Hematopoietic multipotent progenitor cell treated with erythropoietin and hydrocortisone succinate and interleukin-3 and kit ligand, for 15 days (in vitro differentiated cells): ENCODE data around the gene CCDC12.

ENCODE experiments used
- DNase-seq: peaks from one replicate; pipeline ENCODE4 v3.0.0-alpha.2; 2015; ENCODE audit warnings: low spot score

The CCDC12 gene

DNA sequence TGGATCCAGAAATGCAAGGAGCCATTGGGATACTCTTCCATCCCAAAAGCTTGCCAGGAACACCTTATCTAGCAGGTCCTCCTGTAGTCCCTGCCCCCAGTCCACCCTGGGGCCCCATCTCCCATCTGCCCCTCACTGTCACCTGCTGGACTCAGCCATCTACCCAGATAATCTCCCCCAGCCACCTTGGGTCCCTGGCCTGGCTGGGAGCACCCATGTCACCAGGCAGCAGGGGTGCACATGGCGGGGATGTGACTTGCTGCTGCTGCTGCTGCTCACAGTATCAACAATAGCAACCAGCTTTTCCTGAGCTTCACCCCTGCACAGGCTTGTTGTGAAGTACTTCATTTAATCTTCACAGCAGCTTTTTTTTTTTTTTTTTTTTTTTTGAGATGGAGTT is 86.4 kb downstream of the CCDC12 start:
- no peak for DNase-seq

DNA sequence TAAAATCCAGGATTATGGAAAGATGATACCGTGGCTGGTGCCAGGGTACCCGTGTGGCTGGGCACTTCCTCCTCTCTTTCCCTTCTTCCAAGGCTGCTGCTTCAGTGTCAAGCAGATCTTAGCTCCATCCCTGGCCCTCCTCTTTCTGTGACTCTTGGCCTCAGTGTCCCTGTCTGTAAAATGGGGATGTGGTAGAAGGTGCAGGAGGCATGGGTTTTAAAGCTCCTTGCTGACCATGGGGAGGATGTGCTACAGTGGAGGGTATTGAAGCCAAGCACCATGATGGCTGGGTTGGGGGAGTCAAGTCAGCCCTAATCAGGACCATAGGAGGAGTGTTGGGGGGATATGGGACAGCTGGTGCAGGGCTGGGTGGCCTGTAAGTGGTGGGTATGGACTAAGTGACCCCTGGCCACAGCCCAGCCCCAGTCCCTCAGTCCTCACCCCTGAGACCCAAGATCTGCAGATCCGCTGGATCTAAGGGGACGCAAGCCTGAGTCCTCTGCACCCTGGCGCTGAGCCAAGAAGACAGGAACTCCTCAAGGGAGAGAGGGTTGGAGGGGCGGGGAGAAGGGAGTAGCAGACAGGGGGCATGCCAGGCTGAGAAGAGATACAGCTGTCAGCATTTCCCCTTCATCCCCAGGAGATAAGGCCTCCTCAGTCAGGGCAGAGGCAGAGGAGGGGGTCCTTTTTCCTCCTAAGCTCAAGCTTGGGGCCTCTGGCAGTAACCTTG is 87.0 kb downstream of the CCDC12 start:
- DNase-seq, result peak; percentile 12

DNA sequence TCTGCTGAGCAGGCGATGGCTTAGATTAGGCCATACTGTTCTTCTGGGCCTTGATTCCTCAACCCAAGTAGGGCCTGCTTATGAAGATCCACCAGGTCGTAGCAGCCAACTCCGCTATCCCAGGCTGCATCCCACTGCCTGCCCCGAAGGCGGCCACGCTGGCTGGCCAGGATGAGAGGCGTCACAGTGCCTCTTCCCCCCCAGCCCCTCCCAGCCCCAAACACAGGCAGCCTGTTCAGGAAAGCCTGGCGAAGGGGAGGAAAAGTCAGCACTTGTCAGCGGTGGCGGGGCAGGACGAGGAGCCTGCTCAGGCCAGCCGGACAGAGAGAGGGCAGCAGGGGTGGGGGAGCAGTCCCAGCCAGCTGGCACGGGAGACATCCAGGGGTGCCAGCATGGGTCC is 87.8 kb downstream of the CCDC12 start:
- DNase-seq, result no peak

DNA sequence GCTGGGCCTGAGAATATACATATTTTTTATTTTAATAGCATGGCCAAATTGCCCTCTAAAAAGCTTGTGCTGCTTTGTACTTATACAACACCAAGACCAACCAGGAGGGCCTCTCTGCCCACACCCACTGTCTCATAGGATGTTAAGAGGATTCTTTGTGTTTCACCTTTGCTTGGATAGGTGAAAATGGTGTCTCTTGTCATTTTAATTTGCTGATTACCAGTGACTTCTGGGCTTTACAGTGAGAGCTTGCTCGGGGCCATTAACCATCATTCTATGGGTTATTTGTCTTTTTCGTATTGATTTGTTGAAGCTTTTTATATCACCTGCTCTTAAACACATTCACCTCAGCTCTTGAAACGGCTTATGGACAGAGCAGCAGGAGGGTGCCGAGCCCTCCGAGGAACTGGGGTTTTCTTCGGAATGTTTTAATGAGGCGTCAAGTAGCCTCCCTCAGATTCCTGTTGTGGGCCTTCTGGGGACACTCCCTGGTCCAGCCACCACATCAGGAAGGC is 88.5 kb downstream of the CCDC12 start:
- DNase-seq, result no peak

DNA sequence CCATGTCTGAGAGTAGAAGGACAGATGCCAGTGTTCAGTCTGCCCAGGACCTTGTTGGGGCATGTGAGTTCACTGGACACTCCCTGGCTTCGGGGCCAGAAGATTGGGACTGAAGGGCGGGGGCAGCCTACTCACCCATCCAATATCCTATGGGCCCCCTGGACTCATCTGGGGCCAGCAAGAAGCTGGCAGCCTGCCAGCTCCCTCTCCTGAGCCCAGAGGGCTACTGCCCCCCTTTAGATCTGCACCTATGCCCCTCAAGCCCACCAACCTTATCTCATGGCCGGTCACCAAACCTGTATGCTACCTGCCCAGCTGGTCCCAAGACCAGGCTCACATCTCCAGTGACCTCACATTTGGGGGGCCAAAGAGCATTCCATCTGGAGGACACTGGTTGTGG is 90.9 kb downstream of the CCDC12 start:
- no peak for DNase-seq

DNA sequence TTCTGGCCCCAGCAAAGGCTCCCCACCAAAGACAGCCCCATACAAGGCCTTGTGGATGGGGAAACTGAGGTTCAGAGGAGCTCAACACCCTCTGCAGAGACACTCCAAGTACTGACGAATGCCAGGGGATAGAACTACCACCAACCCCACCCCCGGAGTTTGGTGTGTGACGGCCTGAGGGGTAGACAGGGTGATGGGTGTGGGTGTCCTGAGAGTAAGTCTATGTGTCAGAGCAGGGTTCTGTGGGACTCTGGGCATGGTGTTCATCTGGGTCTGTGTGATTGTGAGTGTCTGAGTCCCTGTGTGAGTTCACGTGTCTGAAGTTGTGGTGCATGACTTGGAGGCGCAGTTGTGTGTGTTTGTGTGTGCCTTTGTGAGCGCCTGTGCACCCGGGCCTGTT is 91.6 kb downstream of the CCDC12 start:
- DNase-seq, result no peak

DNA sequence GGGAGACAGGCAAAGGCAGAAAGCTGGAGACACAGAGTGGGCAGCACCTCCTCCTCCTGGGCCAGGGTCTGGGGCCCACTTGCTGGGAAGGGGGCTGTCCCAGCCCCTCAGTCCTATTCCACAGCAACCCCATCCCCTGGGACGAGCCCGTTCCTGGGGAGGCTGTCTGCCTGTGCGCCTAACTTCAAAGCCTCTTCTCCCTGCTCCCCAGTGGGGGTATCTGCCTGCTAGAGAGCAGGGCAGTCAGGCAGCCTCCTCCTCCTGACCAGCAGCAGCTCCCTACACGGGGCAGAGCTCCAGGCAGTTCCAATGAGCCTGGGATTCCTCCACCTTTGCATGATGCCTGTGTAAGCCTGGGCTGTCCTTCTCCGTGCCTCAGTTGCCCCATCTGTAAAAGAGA is 92.1 kb downstream of the CCDC12 start:
- no peak for DNase-seq

DNA sequence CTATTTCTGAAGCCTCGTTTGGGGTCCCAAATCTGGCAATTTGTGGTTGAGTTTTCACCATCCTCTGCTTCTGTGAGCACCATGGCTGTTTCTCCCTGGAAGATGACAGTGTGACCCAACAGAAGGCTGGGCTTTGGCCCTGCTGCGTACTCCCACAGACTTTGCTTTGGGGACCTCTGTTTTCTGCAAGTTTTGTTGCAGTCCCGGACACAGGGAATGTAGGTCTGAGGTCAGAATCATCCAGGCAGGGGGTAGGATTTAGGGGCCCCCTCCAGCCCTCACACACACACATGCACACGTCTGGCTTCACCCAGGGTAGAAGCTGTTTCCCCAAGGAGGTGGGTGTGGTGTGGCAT is 92.7 kb downstream of the CCDC12 start:
- no peak for DNase-seq

DNA sequence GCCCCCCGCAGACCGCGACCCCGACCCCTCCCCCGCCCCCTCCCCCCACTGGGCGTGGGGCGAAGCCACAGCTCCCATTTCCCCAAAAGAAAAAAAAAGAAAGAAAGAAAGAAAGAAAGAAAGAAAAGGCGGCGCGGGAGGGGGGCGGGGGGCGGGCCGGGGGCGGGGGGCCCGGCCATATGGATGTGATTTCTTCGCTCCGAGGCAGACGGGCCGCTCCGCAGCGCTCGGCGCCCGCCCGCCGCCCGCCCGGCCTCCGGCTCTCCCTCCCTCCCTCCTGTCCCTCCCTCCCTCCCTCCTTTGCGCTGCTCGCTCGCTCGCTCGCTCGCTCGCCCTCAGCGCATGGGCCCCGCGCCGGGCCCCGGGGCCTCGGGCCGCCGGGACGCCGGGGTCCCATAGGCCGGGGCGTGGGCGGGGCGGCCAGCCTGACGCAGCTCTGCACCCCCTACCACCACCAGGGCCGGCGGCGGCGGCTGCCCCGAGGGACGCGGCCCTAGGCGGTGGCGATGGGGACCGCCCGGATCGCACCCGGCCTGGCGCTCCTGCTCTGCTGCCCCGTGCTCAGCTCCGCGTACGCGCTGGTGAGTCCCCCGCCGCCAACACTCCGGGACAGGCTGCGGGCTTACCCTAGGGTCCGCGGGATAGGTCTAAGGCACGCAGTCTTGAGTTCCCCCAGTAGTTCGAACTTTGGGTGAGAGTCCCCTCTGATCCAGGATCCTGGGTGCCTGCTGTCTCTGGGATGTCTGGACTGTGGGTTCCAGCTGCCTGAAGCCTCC is 93.3 kb downstream of the CCDC12 start:
- no peak for DNase-seq

DNA sequence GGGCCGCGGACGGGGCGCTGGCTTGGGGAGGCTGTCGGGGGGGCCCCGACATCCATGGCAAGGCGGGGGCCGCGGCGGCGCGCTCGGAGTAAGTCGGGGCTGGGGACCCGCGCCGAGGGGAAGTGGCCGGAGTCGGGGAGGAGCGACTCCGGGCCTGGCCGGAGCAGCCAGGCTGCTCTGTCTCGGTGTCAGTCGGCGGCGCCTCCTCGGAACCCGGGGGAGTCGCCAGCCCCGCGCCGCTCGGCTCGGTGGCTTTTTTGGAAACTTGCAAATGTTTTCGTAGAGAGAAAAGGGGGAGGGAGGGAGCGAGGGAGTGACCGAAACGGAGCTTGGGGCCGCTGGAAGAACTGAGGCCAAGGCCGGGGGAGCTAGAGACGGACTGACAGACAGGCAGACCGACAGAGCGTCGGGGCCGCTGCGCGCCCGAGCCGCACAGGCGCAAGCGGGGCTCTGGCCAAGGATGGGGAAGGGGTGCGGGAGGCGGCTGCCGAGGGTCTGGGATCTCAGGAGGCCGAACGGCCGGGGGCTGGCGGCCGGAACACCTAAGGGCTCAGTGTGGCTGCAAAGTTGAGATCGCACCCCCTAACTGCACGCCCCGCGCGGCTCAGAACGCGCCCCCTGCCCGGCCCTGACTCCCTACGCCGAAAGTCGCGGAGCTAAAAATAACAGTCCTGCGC is 94.0 kb downstream of the CCDC12 start:
- no peak for DNase-seq

DNA sequence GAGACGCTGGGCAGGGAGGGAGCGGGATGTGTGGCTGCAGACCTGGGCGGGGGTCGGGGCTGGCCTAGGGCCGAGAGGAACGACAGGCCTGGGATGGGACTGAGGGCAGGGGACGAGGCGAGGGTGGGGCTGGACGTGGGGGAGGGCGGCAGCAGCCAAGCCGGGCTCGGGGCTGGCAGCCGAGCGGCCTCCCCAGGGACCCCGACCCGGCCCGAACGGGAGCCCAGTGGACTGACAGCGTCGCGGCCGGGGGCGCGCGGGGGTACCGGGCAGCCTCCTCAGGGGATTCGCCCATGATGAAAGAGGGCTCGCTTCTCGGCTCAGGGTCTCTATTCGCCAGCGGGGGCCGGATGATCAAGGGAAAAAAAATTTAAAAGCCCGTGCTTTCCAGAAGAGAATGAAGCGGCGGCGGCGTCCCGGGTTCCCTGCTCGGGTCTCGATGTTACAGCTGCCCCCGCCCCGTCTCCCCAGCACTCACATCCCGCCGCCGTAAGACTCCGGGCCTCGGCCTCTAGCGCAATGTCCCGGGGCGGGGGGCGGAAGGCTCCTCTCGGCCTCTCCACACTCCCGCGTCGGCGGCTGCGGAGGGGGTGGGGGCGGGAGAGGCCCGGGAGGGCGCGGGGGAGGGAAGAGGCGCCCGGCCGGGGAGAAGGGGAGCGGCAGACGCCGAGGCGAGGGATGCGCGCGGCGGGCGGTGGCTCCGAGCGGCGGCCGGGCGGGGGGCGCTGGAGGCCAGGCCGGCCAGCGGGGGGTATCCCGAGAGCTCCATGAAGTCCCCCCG is 94.8 kb downstream of the CCDC12 start:
- no peak for DNase-seq

DNA sequence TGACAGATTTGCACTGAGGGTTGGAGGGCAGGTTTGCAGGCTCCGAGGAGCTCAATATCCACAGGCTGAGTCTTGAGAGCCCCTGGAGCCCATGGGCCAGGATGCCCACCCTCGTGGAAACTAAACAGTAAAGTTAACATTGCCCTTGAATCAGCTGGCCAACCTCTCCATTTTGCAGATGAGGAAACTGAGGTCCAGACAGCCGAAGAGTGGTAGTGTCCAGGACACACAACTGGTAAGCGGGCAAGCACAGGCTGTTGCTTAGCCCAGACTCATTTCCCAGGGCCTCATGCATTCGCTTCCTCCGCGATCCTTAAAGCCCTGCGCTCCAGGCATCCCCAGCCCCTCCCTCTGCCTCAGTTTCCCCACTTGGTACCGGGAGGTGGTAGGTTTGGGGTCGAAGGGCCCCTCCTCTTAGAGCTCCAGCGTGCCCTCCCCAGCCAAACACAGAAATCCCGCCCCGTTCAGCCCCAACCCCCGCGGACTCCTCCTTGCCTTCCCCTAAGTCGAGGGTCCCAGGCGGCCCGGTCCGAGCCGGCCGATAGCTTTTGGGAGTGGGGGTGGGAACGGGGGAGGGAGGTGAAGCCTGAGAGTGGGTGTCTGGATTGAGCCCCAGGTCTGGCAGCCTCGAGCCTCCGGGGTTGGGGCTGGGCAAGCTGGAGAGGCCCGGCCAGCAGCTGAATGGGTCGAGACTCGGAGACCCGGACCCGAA is 95.5 kb downstream of the CCDC12 start:
- DNase-seq, result no peak

DNA sequence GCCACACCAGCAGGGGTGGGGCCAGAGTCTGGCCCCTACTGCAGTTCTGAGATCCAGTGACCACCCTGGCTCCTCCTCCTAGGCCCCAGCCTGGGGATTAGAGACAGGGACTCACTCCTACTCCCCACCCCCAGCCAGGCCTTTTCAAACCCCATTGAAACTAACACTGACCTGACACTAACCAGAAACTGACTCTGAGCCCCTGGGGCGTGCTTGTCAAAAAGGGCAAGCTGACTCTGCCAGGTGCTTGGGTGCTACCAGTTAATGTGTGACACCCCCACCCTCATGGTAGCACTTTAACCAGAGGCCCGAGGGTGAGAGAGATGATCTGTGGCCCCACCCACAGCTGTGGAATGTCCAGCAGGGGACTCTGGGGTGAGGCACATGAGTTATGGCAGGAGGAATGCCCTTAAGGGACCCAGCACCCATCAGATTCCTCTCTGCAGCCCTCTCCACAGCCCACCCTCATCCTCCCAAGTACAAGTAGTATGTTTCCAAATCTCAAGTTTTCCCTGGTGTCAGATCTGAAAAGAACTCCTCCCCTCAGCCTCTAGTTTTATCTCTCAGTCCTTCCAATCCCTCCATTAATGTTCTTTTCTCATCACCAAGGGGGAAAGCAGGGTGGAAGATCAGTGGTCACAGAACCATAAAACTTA is 97.6 kb downstream of the CCDC12 start:
- no peak for DNase-seq

DNA sequence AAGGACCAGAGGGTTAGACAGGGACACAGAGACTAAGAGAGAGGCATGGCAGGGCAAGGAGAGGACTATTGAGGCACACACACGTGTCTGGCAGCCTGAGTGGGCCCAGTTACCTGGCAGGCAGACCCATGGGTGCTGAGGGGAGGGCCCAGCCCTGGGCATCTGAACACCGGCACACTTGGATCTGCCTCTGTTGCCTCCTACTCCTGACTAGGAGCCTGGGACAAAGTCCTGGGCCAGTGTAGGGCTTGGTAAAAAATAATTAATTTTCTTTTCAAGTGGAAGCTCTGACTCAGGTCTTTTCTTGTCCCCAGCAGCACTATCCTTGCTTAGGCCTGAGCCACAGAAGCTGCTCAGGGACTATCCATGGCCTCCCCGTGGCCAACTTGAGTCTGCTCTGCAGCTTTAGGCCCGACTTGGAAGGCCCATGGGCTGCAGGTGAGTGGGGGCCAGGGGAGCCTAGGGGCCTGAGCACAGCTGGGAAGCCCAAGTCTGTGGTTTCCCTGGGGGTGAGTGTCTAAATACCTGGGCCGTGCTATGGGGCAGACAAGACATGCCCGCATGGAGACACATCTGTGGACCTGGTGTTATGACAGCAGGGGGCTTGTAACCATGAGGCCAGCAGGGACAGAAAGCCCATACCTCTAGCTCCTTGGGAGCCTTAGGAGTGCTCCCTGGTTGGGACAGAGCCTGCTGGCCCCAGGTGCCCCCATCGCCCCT is 99.0 kb downstream of the CCDC12 start, which contains the start of gene PTH1R:
PTH1R (plus strand) TSS at position 316 of the 720 bp plus-strand sequence. CDS start 5,839 bp downstream, outside the sequence.
- DNase-seq, result no peak

DNA sequence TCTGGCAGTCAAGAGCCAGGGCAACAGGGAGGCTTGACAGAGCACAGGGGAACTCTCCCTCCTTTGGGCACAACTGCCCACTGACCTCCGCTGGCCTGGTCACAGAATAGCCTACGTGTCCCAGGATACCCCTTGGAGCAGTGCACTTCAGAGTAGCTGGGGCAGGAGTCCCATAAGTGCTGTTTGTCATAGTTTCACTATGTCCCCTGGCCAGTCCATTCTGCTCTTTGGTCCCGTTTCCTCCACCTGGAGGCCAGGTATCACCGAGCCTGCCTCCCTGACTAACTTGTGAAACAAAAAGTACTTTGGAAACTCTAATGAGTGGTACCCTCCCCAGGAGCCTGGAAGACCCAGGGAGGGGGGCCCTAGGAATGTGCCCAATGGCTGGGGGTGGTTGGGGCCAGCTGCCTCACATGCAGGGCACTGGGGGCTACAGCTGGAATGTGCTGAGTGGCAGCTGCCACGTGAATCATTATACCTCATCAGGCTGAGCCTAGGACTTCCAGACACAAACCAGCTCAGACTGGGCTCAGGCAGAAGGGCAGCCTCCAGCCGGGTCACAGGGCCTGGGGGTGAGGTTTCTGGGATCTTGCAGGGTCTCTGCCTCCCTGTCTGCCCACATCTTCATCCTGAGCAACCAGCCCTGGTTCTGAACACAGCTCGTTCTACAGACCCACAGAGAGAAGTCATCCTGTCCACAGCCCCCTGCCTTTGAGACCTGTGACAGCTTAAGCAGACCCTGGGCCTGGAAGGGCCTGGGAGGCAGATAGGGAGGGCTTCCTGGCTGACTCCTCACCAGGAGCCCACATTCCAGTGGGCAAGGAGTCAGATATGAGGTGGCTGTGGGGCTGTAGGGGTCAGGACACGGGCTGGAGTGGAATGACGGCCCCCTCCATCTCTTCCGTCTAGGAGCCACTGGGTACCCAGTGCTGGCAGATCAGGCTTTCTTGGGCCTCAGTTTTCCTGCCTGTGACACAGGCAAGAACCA is 99.9 kb downstream of the CCDC12 start:
- DNase-seq, result no peak

DNA sequence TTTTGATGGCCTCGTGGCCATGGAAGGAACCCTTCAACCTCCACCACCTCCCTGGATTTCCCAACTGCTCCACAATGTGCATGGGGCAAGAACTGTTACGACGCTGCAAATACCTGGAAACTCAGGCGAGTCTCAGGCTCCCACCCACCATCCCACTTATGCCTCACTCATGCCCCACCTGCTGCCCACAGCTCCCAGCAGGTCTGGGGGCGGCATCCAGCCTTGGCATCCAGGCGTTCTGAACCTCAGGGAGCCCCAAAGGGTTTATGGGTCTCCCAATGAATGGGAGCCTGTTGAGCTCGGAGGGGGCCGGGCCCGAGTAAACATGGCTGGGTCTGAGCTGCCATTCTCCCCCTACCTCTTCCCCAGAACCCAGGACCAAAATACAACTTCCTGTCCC is 101.0 kb downstream of the CCDC12 start:
- no peak for DNase-seq

DNA sequence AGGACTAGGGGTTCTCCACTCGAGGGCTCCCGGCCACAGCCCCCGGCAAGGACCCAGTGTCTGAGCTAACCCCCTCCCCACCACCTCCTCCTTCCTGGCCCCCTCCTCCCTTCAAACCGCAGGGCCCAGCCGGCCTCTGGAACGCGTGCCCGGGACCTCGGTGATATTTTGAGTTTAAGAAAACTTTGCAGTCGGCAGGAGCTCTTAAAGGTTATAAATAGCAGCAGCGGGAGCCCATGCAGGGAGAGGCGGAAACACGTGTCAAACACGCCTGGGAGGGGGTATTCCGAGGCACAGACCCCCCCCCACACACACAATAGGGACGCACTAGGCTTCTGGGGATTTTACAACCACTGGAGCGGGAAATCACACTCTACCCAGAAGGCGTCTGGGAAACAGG is 102.1 kb downstream of the CCDC12 start:
- DNase-seq, result no peak

DNA sequence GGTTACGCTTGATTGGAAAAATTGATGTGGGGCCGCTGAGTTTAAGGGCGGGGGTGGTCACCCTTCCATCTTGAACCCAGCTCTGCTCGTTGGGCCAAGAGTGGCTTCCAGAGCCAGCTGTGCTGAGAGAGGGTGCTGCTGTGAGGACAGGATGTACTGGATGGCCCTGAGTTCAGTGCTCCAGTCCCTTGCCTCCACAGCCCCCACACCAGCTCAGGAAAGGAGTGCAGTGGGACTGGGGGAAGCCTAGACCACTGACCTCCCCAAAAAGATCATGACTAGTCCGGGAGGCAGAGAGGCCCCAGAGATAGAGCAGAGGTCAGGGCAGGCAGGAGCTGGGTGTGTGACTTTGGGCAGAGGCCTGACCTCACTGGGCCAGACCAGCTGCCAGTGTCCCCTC is 103.0 kb downstream of the CCDC12 start:
- no peak for DNase-seq
